ENCODE data around the gene COL12A1. TPM values are rescaled to one million over a fixed set of nuclear protein-coding genes. Genes with fewer than 3 reads are reported as not detected.

The COL12A1 gene
- total and polyA plus RNA-seq, 9 of the 15 experiments (the other 6 are each of a cell fraction or from before 2014, with no cell fraction given): 0.11 TPM; not detected in 8

DNA sequence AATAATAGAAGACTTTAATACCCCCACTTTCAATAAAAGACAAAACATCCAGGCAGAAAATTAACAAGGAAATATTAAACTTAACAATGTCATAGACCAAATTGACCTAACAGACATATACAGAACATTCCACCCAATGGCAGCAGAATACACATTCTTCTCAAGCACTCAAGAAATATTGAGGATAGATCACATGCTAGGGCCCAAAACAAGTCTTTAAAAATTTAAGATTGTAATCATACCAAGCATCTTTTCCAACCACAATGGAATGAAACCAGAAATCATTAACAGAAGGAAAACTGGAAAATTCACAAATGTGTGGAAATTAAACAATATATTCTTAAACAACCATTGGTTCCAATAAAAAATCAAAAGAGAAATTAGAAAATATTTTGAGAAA is 161.0 kb downstream of the COL12A1 start:
- ChIA-PET POLR2A (no interaction called here), CTCF (ENCODE audit: low intra/inter-chr PET ratio) (no interaction called here)
- H3K27me3 ChIP-seq (ENCODE audit: control insufficient read depth in 2 of 2, insufficient read depth in 2 of 2, low read length in 2 of 2): no peaks in the 10 kb centered on the region
- in situ Hi-C loops (cut with MboI): no loop called here
- no peaks in the 10 kb centered on the region for H3K79me2 ChIP-seq (ENCODE audit: control insufficient read depth, insufficient read depth, low read length)
- H3K4me1 ChIP-seq (replicated peaks in 1 of 2; ENCODE audit: control insufficient read depth in 2 of 2, insufficient read depth in 2 of 2, low read length in 2 of 2): no peaks in the 10 kb centered on the region
- ATAC-seq: no peak
- H2AFZ ChIP-seq (ENCODE audit: low read depth, low read length): no peak overlapping the region
- no peaks in the 10 kb centered on the region for H4K20me1 ChIP-seq (replicated peaks; ENCODE audit: control insufficient read depth, insufficient read depth, low read length)
- FAIRE-seq: no peak
- intact Hi-C loops (cut with micrococcal nuclease): no loop called here
- no TSS peak for BruUV-seq (replicated peaks)
- no peak for TF ChIP-seq MECOM (CRISPR knock-in tag; IDR thresholded peaks at IDR 0.05)
- H3K4me3 ChIP-seq: no peak overlapping the region
- H3K36me3 ChIP-seq (ENCODE audit: control insufficient read depth, insufficient read depth, low read length): no peaks in the 10 kb centered on the region
- H3K9me1 ChIP-seq (ENCODE audit: control insufficient read depth, insufficient read depth, low read length): no peaks in the 10 kb centered on the region
- no peaks in the 10 kb centered on the region for H3K9me3 ChIP-seq (replicated peaks; ENCODE audit: control insufficient read depth, insufficient read depth, low read depth, low read length)
- no peak overlapping the region for H3K9ac ChIP-seq (ENCODE audit: insufficient read depth in 1 of 2, low read depth in 2 of 2, low read length in 2 of 2)
- no peak overlapping the region for H3K4me2 ChIP-seq (ENCODE audit: insufficient read depth, low read length)
- H3K27ac ChIP-seq (ENCODE audit: extremely low read depth, low read depth, low read length): no peak overlapping the region
- no peak for DNase-seq (ENCODE audit: extremely low read depth in 1 of 4, low spot score in 3 of 4)

- Histone ChIP-seq H3K4me3 (no peak overlapping the region), H3K36me3 (ENCODE audit: control insufficient read depth, insufficient read depth, low read length) (no peaks in the 10 kb centered on the region), H4K20me1 (replicated peaks; ENCODE audit: control insufficient read depth, insufficient read depth, low read length) (no peaks in the 10 kb centered on the region), H3K4me2 (ENCODE audit: insufficient read depth, low read length) (no peak overlapping the region), H2AFZ (ENCODE audit: low read depth, low read length) (no peak overlapping the region), H3K4me1 (replicated peaks in 1 of 2; ENCODE audit: control insufficient read depth in 2 of 2, insufficient read depth in 2 of 2, low read length in 2 of 2) (no peaks in the 10 kb centered on the region), H3K27me3 (ENCODE audit: control insufficient read depth in 2 of 2, insufficient read depth in 2 of 2, low read length in 2 of 2) (no peaks in the 10 kb centered on the region), H3K9me1 (ENCODE audit: control insufficient read depth, insufficient read depth, low read length) (no peaks in the 10 kb centered on the region), H3K9ac (ENCODE audit: insufficient read depth in 1 of 2, low read depth in 2 of 2, low read length in 2 of 2) (no peak overlapping the region), H3K27ac (ENCODE audit: extremely low read depth, low read depth, low read length) (no peak overlapping the region), H3K79me2 (ENCODE audit: control insufficient read depth, insufficient read depth, low read length) (no peaks in the 10 kb centered on the region), H3K9me3 (replicated peaks; ENCODE audit: control insufficient read depth, insufficient read depth, low read depth, low read length) (no peaks in the 10 kb centered on the region)
- FAIRE-seq (no peak), ATAC-seq (no peak), DNase-seq (ENCODE audit: extremely low read depth in 1 of 4, low spot score in 3 of 4) (no peak)
- POLR2A ChIA-PET: no interaction called here
- TF ChIP-seq SRSF7 (optimal IDR thresholded peaks at IDR 0.05; ENCODE audit: low read depth, low read length) (no peak), ZNF174 (CRISPR knock-in tag; IDR thresholded peaks at IDR 0.05) (no peak), EGR1 (conservative IDR thresholded peaks at IDR 0.05) (no peak), ATF7 (IDR thresholded peaks at IDR 0.05) (no peak), XRCC4 (IDR thresholded peaks at IDR 0.05; ENCODE audit: extremely low read depth, insufficient read depth, insufficient read length) (no peak), STAT6 (CRISPR knock-in tag; IDR thresholded peaks at IDR 0.05) (no peak), E2F5 (CRISPR knock-in tag; IDR thresholded peaks at IDR 0.05) (no peak), KDM2B (CRISPR knock-in tag; IDR thresholded peaks at IDR 0.05) (no peak), U2AF2 (optimal IDR thresholded peaks at IDR 0.05; ENCODE audit: low read depth, low read length) (no peak), ZNF384 (IDR thresholded peaks at IDR 0.05; ENCODE audit: low read depth, low read length) (no peak)
- TF ChIP-seq, protein P1, sequence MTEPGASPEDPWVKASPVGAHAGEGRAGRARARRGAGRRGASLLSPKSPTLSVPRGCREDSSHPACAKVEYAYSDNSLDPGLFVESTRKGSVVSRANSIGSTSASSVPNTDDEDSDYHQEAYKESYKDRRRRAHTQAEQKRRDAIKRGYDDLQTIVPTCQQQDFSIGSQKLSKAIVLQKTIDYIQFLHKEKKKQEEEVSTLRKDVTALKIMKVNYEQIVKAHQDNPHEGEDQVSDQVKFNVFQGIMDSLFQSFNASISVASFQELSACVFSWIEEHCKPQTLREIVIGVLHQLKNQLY (CRISPR knock-in tag; conservative IDR thresholded peaks at IDR 0.05): no peak
- BruUV-seq (replicated peaks): no TSS peak
- WGBS (ENCODE audit: insufficient coverage, low coverage, missing lambda C conversion rate): 0% methylated on average over 2 of the region's 2 CpGs
- CTCF ChIA-PET (ENCODE audit: low intra/inter-chr PET ratio): no interaction called here
- intact Hi-C loops (cut with micrococcal nuclease): no loop called here
- in situ Hi-C loops (cut with MboI): no loop called here
Observed at GRCh38 chr6:75041381-75041780, 164.5 kb downstream of the COL12A1 start.

Measured in K562 (cell line).